K562 (cell line): ENCODE data around the gene COPRS. TPM values are rescaled to one million over a fixed set of nuclear protein-coding genes. Genes with fewer than 3 reads are reported as not detected.

ENCODE experiments used
- ATF1 ChIP-seq, 2 experiments: fragments of 450-650 bp in 1 of 2; IDR thresholded peaks; 2 replicates each; pipeline ENCODE4 v1.6.1; 2016; ENCODE audit warnings: missing compliant biosample characterization in 1 of 2, missing genetic modification characterization in 1 of 2
- ELK3 ChIP-seq: fragments of 450-650 bp; formaldehyde crosslinking; IDR thresholded peaks from 2 replicates; pipeline ENCODE4 v1.4.0; 2020; ENCODE audit warnings: mild to moderate bottlenecking
- GABPB2 ChIP-seq: fragments of 250-450 bp; sonication (Bioruptor Pico); conservative IDR thresholded peaks from 2 replicates; pipeline ENCODE4 v1.5.1; 2021; ENCODE audit warnings: mild to moderate bottlenecking
- ILF3 ChIP-seq: fragments of 450-650 bp; IDR thresholded peaks from 2 replicates; pipeline ENCODE4 v1.6.1; 2018; ENCODE audit warnings: antibody characterized with exemption, mild to moderate bottlenecking, moderate library complexity, borderline replicate concordance
- MAFF ChIP-seq: IDR thresholded peaks from 2 replicates; pipeline ENCODE4 v1.6.1; 2012; ENCODE audit warnings: low read length, improper control_type of control experiment
- MYNN ChIP-seq, 2 experiments: sonication (generic); formaldehyde crosslinking in 1 of 2; IDR thresholded peaks; 2 replicates each; pipeline versions ENCODE4 v1.5.0 to v1.6.1; 2016 to 2020; ENCODE audit warnings: antibody characterized with exemption in 1 of 2, missing genetic modification reagents in 1 of 2
- PREB ChIP-seq: sonication (generic); formaldehyde crosslinking; IDR thresholded peaks from 2 replicates; pipeline ENCODE4 v1.8.1; 2023; ENCODE audit warnings: mild to moderate bottlenecking, missing genetic modification reagents
- SREBF1 ChIP-seq: fragments of 150-350 bp; IDR thresholded peaks from 2 replicates; pipeline ENCODE4 v1.6.1; 2014; ENCODE audit warnings: antibody characterized with exemption, low read depth, low read length, borderline replicate concordance
- TAF15 ChIP-seq: fragments of 200-400 bp; formaldehyde crosslinking; IDR thresholded peaks from 2 replicates; pipeline ENCODE4 v1.6.1; 2017; ENCODE audit warnings: mild to moderate bottlenecking, low read depth, low read length, moderate library complexity
- TFAM ChIP-seq: fragments of 250-450 bp; sonication (Bioruptor Pico); conservative IDR thresholded peaks from 2 replicates; pipeline ENCODE4 v1.5.0; 2021; ENCODE audit warnings: mild to moderate bottlenecking, moderate library complexity
- THAP7 ChIP-seq: fragments of 250-450 bp; sonication (Bioruptor Pico); IDR thresholded peaks from 2 replicates; pipeline ENCODE4 v1.5.0; 2021
- polyA plus RNA-seq, 8 experiments: library from polyadenylated mRNA; depleted of rRNA in 4 of 8; stranded (reverse) in 5 of 8; unstranded in 3 of 8; fragments of >200 nt; fragmentation: Nextera tagmentation in 2 of 8; fragmentation: Illumina TruSeq in 1 of 8; extraction: Ambion mirVana in 2 of 8; extraction: Trizol in 1 of 8; gene quantifications; 2 replicates each; pipeline versions ENCODE4 v1.2.1 to v1.2.3, GENCODE V29; 2011 to 2014; ENCODE audit warnings: inconsistent platforms in 1 of 8, missing spikeins in 1 of 8
- total RNA-seq, 7 experiments: library from RNA; depleted of rRNA in 6 of 7; stranded (reverse); fragments of >200 nt in 6 of 7; fragmentation: Illumina TruSeq in 2 of 7; extraction: Trizol in 2 of 7; gene quantifications; 2 replicates each; pipeline versions ENCODE4 v1.2.1 to v1.2.3, GENCODE V29; 2011 to 2021; ENCODE audit warnings: low replicate concordance in 1 of 7

COPRS gene
- total and polyA plus RNA-seq, 9 of the 15 experiments (the other 6 are each of a cell fraction or from before 2014, with no cell fraction given) = 11.9 to 102 (median 60.5) TPM

- no peak for TF ChIP-seq ELK3 (CRISPR knock-in tag)
- TF ChIP-seq TFAM (CRISPR knock-in tag) = no peak
- no peak for TF ChIP-seq GABPB2 (CRISPR knock-in tag)
- no peak for TF ChIP-seq MYNN (IDR thresholded peaks at IDR 0.05)
- no peak for TF ChIP-seq MYNN (CRISPR knock-in tag; IDR thresholded peaks at IDR 0.05)
- no peak for TF ChIP-seq THAP7 (CRISPR knock-in tag)
- no peak for TF ChIP-seq ATF1 (CRISPR knock-in tag; IDR thresholded peaks at IDR 0.05)
- TF ChIP-seq ATF1 (tag; IDR thresholded peaks at IDR 0.05) = no peak
- no peak for TF ChIP-seq MAFF
- TF ChIP-seq PREB (CRISPR knock-in tag) = no peak
- no peak for TF ChIP-seq SREBF1
- TF ChIP-seq ILF3 = no peak
- no peak for TF ChIP-seq TAF15
Measured at GRCh38 chr17:31856750-31857149, 2.3 kb downstream of the COPRS start (continued).
